H1 (cell line): ENCODE results near the gene DYNLT2. TPM values are rescaled to one million over a fixed set of nuclear protein-coding genes. Genes with fewer than 3 reads are reported as not detected.

Experiments used
- CTCF ChIA-PET: fragments of 300-600 bp; sonication (Branson Sonifier 250); formaldehyde crosslinking; loops from one replicate; lab custom pipeline; 2021; ENCODE audit not compliant: partially characterized antibody; lab: Charles Lee
- POLR2A ChIA-PET: fragments of 300-600 bp; sonication (Branson Sonifier 250); formaldehyde crosslinking; loops from one replicate; lab custom pipeline; 2021; ENCODE audit warnings: inconsistent platforms; ENCODE audit not compliant: partially characterized antibody; lab: Charles Lee
- DNase-seq, 2 experiments: peaks; one replicate each; pipeline versions ENCODE4 v3.0.0 to v3.0.0-alpha.2; 2010 to 2022; ENCODE audit warnings: low spot score in 2 of 2, low read depth in 1 of 2, mixed read lengths in 1 of 2
- FAIRE-seq: peaks from 2 replicates; lab custom pipeline; 2011; peaks lifted over from hg19 to GRCh38; lab: Jason Lieb, UNC
- H2AFZ ChIP-seq: 2 replicates; pipeline ENCODE4 v1.8.1; 2012; ENCODE audit warnings: low read length, inconsistent platforms
- H2AK5ac ChIP-seq: 2 replicates; pipeline ENCODE4 v1.6.1; 2013; ENCODE audit warnings: low read depth, low read length
- H2BK120ac ChIP-seq: replicated peaks from 2 replicates; pipeline ENCODE3; 2013; ENCODE audit warnings: low read depth, low read length, inconsistent platforms
- H2BK12ac ChIP-seq: 2 replicates; pipeline ENCODE4 v1.6.1; 2013; ENCODE audit warnings: low read depth, low read length
- H2BK15ac ChIP-seq: 2 replicates; pipeline ENCODE4 v1.6.1; 2013; ENCODE audit warnings: low read length
- H2BK20ac ChIP-seq: 2 replicates; pipeline ENCODE4 v1.6.1; 2013; ENCODE audit warnings: low read length
- H2BK5ac ChIP-seq: 2 replicates; pipeline ENCODE4 v1.6.1; 2013; ENCODE audit warnings: low read depth, low read length
- H3K14ac ChIP-seq: 2 replicates; pipeline ENCODE4 v1.6.1; 2013; ENCODE audit warnings: inconsistent platforms; ENCODE audit not compliant: insufficient read length
- H3K18ac ChIP-seq: 2 replicates; pipeline ENCODE4 v1.6.1; 2013; ENCODE audit warnings: low read length; ENCODE audit errors: extremely low read depth
- H3K23ac ChIP-seq: 2 replicates; pipeline ENCODE4 v1.6.1; 2013; ENCODE audit warnings: inconsistent platforms; ENCODE audit not compliant: insufficient read length
- H3K23me2 ChIP-seq: 2 replicates; pipeline ENCODE4 v1.6.1; 2013; ENCODE audit warnings: low read depth, low read length
- H3K27ac ChIP-seq: 2 replicates; pipeline ENCODE4 v1.6.1; 2011; ENCODE audit warnings: low read depth, low read length, inconsistent platforms
- H3K27me3 ChIP-seq, 4 experiments: replicated peaks in 1 of 4; 1 replicate in 1 of 4; 2 replicates in 3 of 4; pipeline versions ENCODE4 v1.6.1 to v1.8.1; 2011 to 2013; ENCODE audit warnings: low read length in 3 of 4, mild to moderate bottlenecking in 3 of 4, inconsistent platforms in 2 of 4, mixed read lengths in 2 of 4, moderate library complexity in 1 of 4; ENCODE audit not compliant: control insufficient read depth in 3 of 4, insufficient read depth in 3 of 4; ENCODE audit errors: extremely low read depth in 1 of 4
- H3K36me3 ChIP-seq, 4 experiments: 2 replicates each; pipeline versions ENCODE4 v1.6.1 to v1.8.1; 2011 to 2013; ENCODE audit warnings: mild to moderate bottlenecking in 4 of 4, low read length in 3 of 4, moderate library complexity in 2 of 4, control low read depth in 1 of 4, inconsistent platforms in 1 of 4; ENCODE audit not compliant: insufficient read depth in 4 of 4, control insufficient read depth in 2 of 4
- H3K4ac ChIP-seq: replicated peaks from 2 replicates; pipeline ENCODE3; 2013; ENCODE audit warnings: low read length, low read depth, mixed read lengths, inconsistent platforms; ENCODE audit not compliant: insufficient read length
- H3K4me1 ChIP-seq, 4 experiments: replicated peaks in 1 of 4; 1 replicate in 1 of 4; 2 replicates in 3 of 4; pipeline versions ENCODE4 v1.6.1 to v1.8.1; 2011 to 2013; ENCODE audit warnings: low read length in 3 of 4, inconsistent platforms in 2 of 4, mixed read lengths in 1 of 4; ENCODE audit not compliant: insufficient read depth in 4 of 4, control insufficient read depth in 3 of 4
- H3K4me2 ChIP-seq, 2 experiments: 2 replicates each; pipeline versions ENCODE4 v1.6.1 to v1.8.1; 2011 to 2013; ENCODE audit warnings: low read depth in 2 of 2, low read length in 2 of 2, control low read depth in 1 of 2, inconsistent platforms in 1 of 2, mild to moderate bottlenecking in 1 of 2; ENCODE audit not compliant: insufficient read depth in 1 of 2
- H3K4me3 ChIP-seq, 4 experiments: fragments of 200-600, 300-600 bp in 1 of 4; sonication (generic), shearing (Covaris generic), sonication (Bioruptor Twin) in 1 of 4; 2 replicates each; pipeline versions ENCODE4 v1.5.1 to v1.8.1; 2011 to 2016; ENCODE audit warnings: low read length in 4 of 4, low read depth in 3 of 4, control low read depth in 2 of 4, inconsistent platforms in 2 of 4, mild to moderate bottlenecking in 2 of 4, mixed read lengths in 1 of 4, moderate library complexity in 1 of 4; ENCODE audit not compliant: insufficient read depth in 2 of 4; ENCODE audit errors: extremely low read depth in 1 of 4
- H3K56ac ChIP-seq: replicated peaks from 2 replicates; pipeline ENCODE3; 2013; ENCODE audit warnings: low read depth, mild to moderate bottlenecking, mixed read lengths, low read length, inconsistent platforms; ENCODE audit not compliant: insufficient read length
- H3K79me1 ChIP-seq: 2 replicates; pipeline ENCODE4 v1.6.1; 2013; ENCODE audit warnings: low read depth, low read length, control low read depth
- H3K79me2 ChIP-seq, 2 experiments: 2 replicates each; pipeline versions ENCODE4 v1.6.1 to v1.8.1; 2012 to 2013; ENCODE audit warnings: low read length in 2 of 2, mild to moderate bottlenecking in 2 of 2, inconsistent platforms in 1 of 2; ENCODE audit not compliant: insufficient read depth in 2 of 2, control insufficient read depth in 1 of 2
- H3K9ac ChIP-seq, 4 experiments: replicated peaks in 1 of 4; 1 replicate in 1 of 4; 2 replicates in 3 of 4; pipeline versions ENCODE4 v1.6.1 to v1.8.1; 2011 to 2013; ENCODE audit warnings: low read depth in 3 of 4, low read length in 3 of 4, control low read depth in 2 of 4, mild to moderate bottlenecking in 2 of 4, moderate library complexity in 2 of 4, inconsistent platforms in 1 of 4; ENCODE audit errors: extremely low read depth in 1 of 4
- H3K9me3 ChIP-seq, 2 experiments: 2 replicates each; pipeline versions ENCODE4 v1.6.1 to v1.8.1; 2012 to 2013; ENCODE audit warnings: mild to moderate bottlenecking in 2 of 2, moderate library complexity in 2 of 2, control low read depth in 1 of 2, inconsistent platforms in 1 of 2, low read depth in 1 of 2, low read length in 1 of 2, mixed read lengths in 1 of 2; ENCODE audit not compliant: insufficient read depth in 2 of 2
- H4K20me1 ChIP-seq, 2 experiments: replicated peaks in 1 of 2; 2 replicates each; pipeline versions ENCODE3 to v1.8.1; 2011 to 2013; ENCODE audit warnings: inconsistent platforms in 2 of 2, low read length in 2 of 2, mild to moderate bottlenecking in 1 of 2; ENCODE audit not compliant: insufficient read depth in 2 of 2, control insufficient read depth in 1 of 2
- H4K5ac ChIP-seq: 2 replicates; pipeline ENCODE4 v1.6.1; 2013; ENCODE audit warnings: low read length, low read depth, mixed read lengths, inconsistent platforms; ENCODE audit not compliant: insufficient read length
- H4K8ac ChIP-seq: 2 replicates; pipeline ENCODE4 v1.8.0; 2013; ENCODE audit warnings: mild to moderate bottlenecking, moderate library complexity, low read length, inconsistent platforms; ENCODE audit not compliant: insufficient read depth; ENCODE audit errors: extremely low read depth
- H4K91ac ChIP-seq: replicated peaks from 2 replicates; pipeline ENCODE3; 2013; ENCODE audit warnings: low read length, mixed read lengths, inconsistent platforms; ENCODE audit not compliant: insufficient read length
- ASH2L ChIP-seq: fragments of 200-600, 300-600 bp; sonication (generic); IDR thresholded peaks from one replicate; pipeline ENCODE4 v1.7.1; 2017; ENCODE audit warnings: low read length
- POLR2A ChIP-seq, 2 experiments: IDR thresholded peaks; 1 replicate in 1 of 2; 2 replicates in 1 of 2; pipeline ENCODE4 v1.6.1; 2011; ENCODE audit warnings: low read depth in 2 of 2, low read length in 2 of 2, mild to moderate bottlenecking in 2 of 2; ENCODE audit errors: control extremely low read depth in 1 of 2
- WGBS, 2 experiments: shearing (Covaris generic) in 1 of 2; methylation state at CpG; one replicate each; pipeline versions ENCODE4 v1.1.6 to v1.1.7; 2013 to 2015; ENCODE audit warnings: low lambda C conversion rate in 2 of 2, mixed read lengths in 2 of 2, inconsistent platforms in 1 of 2, low coverage in 1 of 2, missing lambda C conversion rate in 1 of 2; ENCODE audit not compliant: insufficient replicate concordance in 2 of 2, insufficient coverage in 1 of 2, insufficient read length in 1 of 2; ENCODE audit errors: extremely low coverage in 1 of 2, missing lambda C conversion rate in 1 of 2; 5-methylcytosine and 5-hydroxymethylcytosine counted together
- polyA plus RNA-seq, 7 experiments: library from polyadenylated mRNA; depleted of rRNA in 3 of 7; stranded (reverse) in 5 of 7; unstranded in 2 of 7; fragments of >200 nt in 5 of 7; fragments of 200-250 nt in 2 of 7; gene quantifications; 1 replicate in 5 of 7; 2 replicates in 1 of 7; 4 replicates in 1 of 7; pipeline versions ENCODE4 v1.2.1 to v1.2.3, GENCODE V29; 2011 to 2013; ENCODE audit warnings: missing spikeins in 2 of 7, mixed read lengths in 2 of 7
- total RNA-seq: library from RNA; stranded (reverse); fragmentation: NEBNext Ultra II Directional; extraction: Animal tissue kit (Norgen Biotek cat#: 25700); gene quantifications from 2 replicates; pipeline ENCODE4 v1.2.1, GENCODE V29; 2021

Gene DYNLT2
- total and polyA plus RNA-seq, 2 of the 8 experiments (the other 6 are each of a cell fraction or from before 2014, with no cell fraction given), result 0.48 to 1.8 TPM

DNA sequence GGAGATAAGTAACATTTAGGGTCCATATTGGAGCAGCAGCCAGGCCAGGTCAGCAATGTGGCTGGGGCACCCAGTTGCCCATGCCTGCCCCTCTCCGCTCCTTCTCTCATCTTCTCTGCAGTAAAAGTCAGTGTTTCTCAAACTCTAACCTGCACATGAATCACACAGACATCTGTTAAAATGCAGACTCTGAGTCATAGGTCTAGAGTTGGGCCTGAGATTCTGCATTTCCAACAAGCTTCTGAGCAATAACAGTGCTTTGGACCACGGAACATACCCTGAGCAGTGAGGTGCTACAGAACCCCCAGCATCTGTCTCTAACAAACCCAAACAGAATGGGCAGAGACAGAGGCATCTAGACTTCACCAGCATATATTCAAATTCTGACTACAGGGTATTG lies 37.2 kb downstream of the DYNLT2 start:
- no peak overlapping the region for H2BK120ac ChIP-seq
- no peak overlapping the region for H4K5ac ChIP-seq
- H4K8ac ChIP-seq, result no peak overlapping the region
- DNase-seq (no peak), FAIRE-seq (no peak)
- H3K9me3 ChIP-seq, result no peaks in the 10 kb centered on the region
- peaks cover 0 to 14% of the 10 kb centered on the region in 2 experiments; a peak in 2 of 4 replicates for H3K79me2 ChIP-seq
- H3K18ac ChIP-seq, result no peak overlapping the region
- no peaks in the 10 kb centered on the region for H3K4me1 ChIP-seq
- H4K91ac ChIP-seq, result no peak overlapping the region
- H2BK5ac ChIP-seq, result no peak overlapping the region
- H2AK5ac ChIP-seq, result no peak overlapping the region
- H3K56ac ChIP-seq, result no peak overlapping the region
- no peaks in the 10 kb centered on the region for H3K23me2 ChIP-seq
- 88% methylated on average over 2 of the region's 2 CpGs; no CpG with 5 or more reads in 1 of the 2 experiments for WGBS, 2 experiments
- H3K27me3 ChIP-seq, result no peaks in the 10 kb centered on the region
- no peak overlapping the region for H3K4me2 ChIP-seq
- H3K36me3 ChIP-seq, result peaks cover 0 to 82% (median 23%) of the 10 kb centered on the region in 4 experiments; a peak in 7 of 8 replicates
- no peak overlapping the region for H2BK20ac ChIP-seq
- no peak overlapping the region for H3K23ac ChIP-seq
- ChIA-PET CTCF (no interaction called here), POLR2A (interaction anchor here (0.7 to 6.4 kb wide), 2 partner anchors 11 kb away, joined by 4 to 41 read pairs; partner anchors contain the start of genes C6orf120 and WDR27)
- no peak overlapping the region for H3K27ac ChIP-seq
- H2AFZ ChIP-seq, result no peak overlapping the region
- H3K4ac ChIP-seq, result no peak overlapping the region
- no peak overlapping the region for H2BK12ac ChIP-seq
- no peaks in the 10 kb centered on the region for H3K79me1 ChIP-seq
- no peak overlapping the region for H3K9ac ChIP-seq
- no peak overlapping the region for H2BK15ac ChIP-seq
- TF ChIP-seq ASH2L (no peak), POLR2A (IDR thresholded peaks at IDR 0.05; ENCODE audit: control extremely low read depth in 1 of 2, low read depth in 2 of 2, low read length in 2 of 2) (no peak)
- no peak overlapping the region for H3K4me3 ChIP-seq
- H3K14ac ChIP-seq, result no peak overlapping the region
- H4K20me1 ChIP-seq, result peaks cover 0 to 1% of the 10 kb centered on the region in 2 experiments
